ENCODE results near the gene NOL7. TPM values are rescaled to one million over a fixed set of nuclear protein-coding genes. Genes with fewer than 3 reads are reported as not detected.

The NOL7 gene
- total RNA-seq, 1 donor from 2014 or later: 54.7 TPM

DNA sequence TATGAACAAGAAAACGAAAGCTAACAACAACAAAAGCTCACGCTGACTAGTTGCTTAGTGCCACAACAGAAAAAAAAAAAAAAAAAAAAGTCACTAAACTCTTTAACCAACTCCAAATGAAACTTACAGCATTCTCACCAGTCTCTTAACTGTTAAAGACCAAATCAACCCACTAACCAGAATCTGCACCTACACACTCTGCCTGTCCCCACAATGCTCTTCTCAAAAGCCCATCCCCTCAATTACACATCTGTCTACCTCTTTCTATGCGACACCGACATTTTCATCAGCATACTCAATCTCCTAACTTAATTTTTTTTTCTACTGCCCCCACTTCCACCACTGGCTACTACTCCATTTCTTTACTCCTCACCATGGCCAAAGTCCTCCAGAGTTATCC lies 34.3 kb downstream of the NOL7 start:
- Mint-ChIP-seq H3K27ac (ENCODE audit: unreplicated experiment) (no peak overlapping the region), H3K4me1 (no peaks in the 10 kb centered on the region), H3K27me3 (ENCODE audit: low read depth) (no peaks in the 10 kb centered on the region), H3K4me3 (no peak overlapping the region), H3K36me3 (ENCODE audit: low read depth) (peaks cover 8% of the 10 kb centered on the region), H3K9me3 (no peaks in the 10 kb centered on the region)
- DNase-seq (ENCODE audit: low read depth, low spot score): no peak
- TF ChIP-seq CTCF (conservative IDR thresholded peaks at IDR 0.05): no peak

DNA sequence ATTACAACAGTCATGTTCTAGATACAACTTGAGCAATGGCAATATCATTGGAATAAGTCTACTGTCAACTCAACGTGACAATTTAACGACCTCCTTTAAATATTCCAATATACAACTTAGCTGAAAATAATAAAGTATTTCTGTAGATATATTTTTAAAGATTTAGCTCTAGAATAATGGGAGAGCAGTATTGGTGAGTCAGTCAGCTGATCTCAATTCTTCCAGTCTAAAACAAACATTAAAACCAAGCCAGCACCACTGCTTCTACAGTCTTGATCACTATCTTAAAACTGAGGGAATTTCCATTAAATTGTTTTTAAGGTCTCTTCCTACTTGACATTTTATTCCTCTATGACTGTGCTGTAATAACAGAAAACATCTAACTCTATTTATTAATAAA lies 38.2 kb downstream of the NOL7 start:
- Mint-ChIP-seq H3K36me3 (ENCODE audit: low read depth) (peaks cover 8% of the 10 kb centered on the region), H3K4me3 (no peak overlapping the region), H3K4me1 (peaks cover 8% of the 10 kb centered on the region), H3K27ac (ENCODE audit: unreplicated experiment) (no peak overlapping the region), H3K9me3 (no peaks in the 10 kb centered on the region), H3K27me3 (ENCODE audit: low read depth) (no peaks in the 10 kb centered on the region)
- no peak for TF ChIP-seq CTCF (conservative IDR thresholded peaks at IDR 0.05)
- no peak for DNase-seq (ENCODE audit: low read depth, low spot score)

DNA sequence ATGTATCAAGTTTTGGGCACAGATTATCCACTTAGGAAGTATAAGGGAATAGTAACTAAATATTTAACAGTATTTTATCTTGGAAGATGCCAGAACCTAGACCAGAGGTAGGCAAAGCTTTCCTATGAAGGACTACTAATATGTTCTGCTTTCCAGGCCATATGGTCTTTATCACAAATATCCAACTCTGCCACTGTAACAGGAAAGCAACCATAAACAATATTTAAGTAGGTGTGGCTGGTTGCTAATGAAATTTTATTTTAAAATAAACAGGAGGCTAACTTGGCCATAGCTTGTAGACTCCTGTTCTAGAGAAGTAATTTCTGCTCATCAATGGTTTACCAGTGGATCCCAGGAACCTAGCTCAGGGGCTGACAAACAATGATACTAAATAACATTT lies 39.4 kb downstream of the NOL7 start:
- Mint-ChIP-seq H3K27ac (ENCODE audit: unreplicated experiment) (no peak overlapping the region), H3K4me3 (no peak overlapping the region), H3K9me3 (no peaks in the 10 kb centered on the region), H3K36me3 (ENCODE audit: low read depth) (peaks cover 6% of the 10 kb centered on the region), H3K27me3 (ENCODE audit: low read depth) (no peaks in the 10 kb centered on the region), H3K4me1 (peaks cover 15% of the 10 kb centered on the region)
- no peak for TF ChIP-seq CTCF (conservative IDR thresholded peaks at IDR 0.05)
- DNase-seq (ENCODE audit: low read depth, low spot score): no peak

DNA sequence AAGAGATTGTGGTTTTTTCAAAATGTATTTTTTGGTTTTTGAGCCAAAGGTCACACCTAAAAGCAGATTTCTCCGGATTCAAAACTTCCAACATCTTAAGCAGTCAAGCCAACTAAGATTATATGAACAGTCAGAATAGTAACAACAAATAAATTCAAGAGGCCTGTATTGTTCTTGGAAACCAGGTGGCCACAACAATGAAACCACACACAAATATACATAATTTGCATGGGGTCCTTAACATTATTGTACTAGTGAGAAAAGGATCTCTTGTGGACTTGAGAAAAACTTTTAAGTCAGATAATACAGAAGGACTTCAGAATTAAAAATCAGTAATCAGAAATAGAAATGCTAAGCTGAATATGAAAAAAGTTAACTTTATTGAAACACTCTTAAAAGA lies 40.6 kb downstream of the NOL7 start:
- peaks cover 5% of the 10 kb centered on the region for H3K36me3 Mint-ChIP-seq (ENCODE audit: low read depth)
- peaks cover 21% of the 10 kb centered on the region for H3K4me1 Mint-ChIP-seq
- H3K27me3 Mint-ChIP-seq (ENCODE audit: low read depth): no peaks in the 10 kb centered on the region
- H3K4me3 Mint-ChIP-seq: no peak overlapping the region
- DNase-seq (ENCODE audit: low read depth, low spot score): no peak
- H3K27ac Mint-ChIP-seq (ENCODE audit: unreplicated experiment): no peak overlapping the region
- H3K9me3 Mint-ChIP-seq: no peaks in the 10 kb centered on the region
- TF ChIP-seq CTCF (conservative IDR thresholded peaks at IDR 0.05): no peak

- H3K9me3 Mint-ChIP-seq: no peaks in the 10 kb centered on the region
- H3K4me1 Mint-ChIP-seq: peaks cover 32% of the 10 kb centered on the region
- DNase-seq (ENCODE audit: low read depth, low spot score): no peak
- TF ChIP-seq CTCF (conservative IDR thresholded peaks at IDR 0.05): no peak
- H3K27ac Mint-ChIP-seq (ENCODE audit: unreplicated experiment): no peak overlapping the region
- H3K36me3 Mint-ChIP-seq (ENCODE audit: low read depth): no peaks in the 10 kb centered on the region
- H3K4me3 Mint-ChIP-seq: no peak overlapping the region
- H3K27me3 Mint-ChIP-seq (ENCODE audit: low read depth): no peaks in the 10 kb centered on the region
Measured at GRCh38 chr6:13660273-13660672, 45.1 kb downstream of the NOL7 start.

GRCh38 chr6:13660893-13661292 lies 45.8 kb downstream of the NOL7 start:
- peaks cover 3% of the 10 kb centered on the region for H3K36me3 Mint-ChIP-seq (ENCODE audit: low read depth)
- no peak overlapping the region for H3K4me3 Mint-ChIP-seq
- no peak for DNase-seq (ENCODE audit: low read depth, low spot score)
- no peak for TF ChIP-seq CTCF (conservative IDR thresholded peaks at IDR 0.05)
- no peaks in the 10 kb centered on the region for H3K27me3 Mint-ChIP-seq (ENCODE audit: low read depth)
- H3K27ac Mint-ChIP-seq (ENCODE audit: unreplicated experiment): no peak overlapping the region
- H3K4me1 Mint-ChIP-seq: peaks cover 32% of the 10 kb centered on the region
- no peaks in the 10 kb centered on the region for H3K9me3 Mint-ChIP-seq

Measured in neural crest cell (in vitro differentiated cells).